BLaER1 (cell line): ENCODE measurements around the gene KMO.

ENCODE experiments used
- H3K27ac ChIP-seq: shearing (Covaris generic); formaldehyde crosslinking; 2 replicates; pipeline ENCODE4 v1.8.1; 2022
- H3K27me3 ChIP-seq: shearing (Covaris generic); formaldehyde crosslinking; 2 replicates; pipeline ENCODE4 v1.8.1; 2022
- H3K36me3 ChIP-seq: shearing (Covaris generic); formaldehyde crosslinking; 2 replicates; pipeline ENCODE4 v1.8.1; 2022
- H3K4me1 ChIP-seq: shearing (Covaris generic); formaldehyde crosslinking; 2 replicates; pipeline ENCODE4 v1.8.1; 2022
- H3K4me2 ChIP-seq: shearing (Covaris generic); formaldehyde crosslinking; 2 replicates; pipeline ENCODE4 v1.8.1; 2022
- H3K4me3 ChIP-seq: shearing (Covaris generic); formaldehyde crosslinking; 2 replicates; pipeline ENCODE4 v1.8.1; 2022
- H3K9ac ChIP-seq: shearing (Covaris generic); formaldehyde crosslinking; 2 replicates; pipeline ENCODE4 v1.8.1; 2022
- H3K9me3 ChIP-seq: shearing (Covaris generic); formaldehyde crosslinking; 2 replicates; pipeline ENCODE4 v1.8.1; 2022
- H4K20me1 ChIP-seq: shearing (Covaris generic); formaldehyde crosslinking; 2 replicates; pipeline ENCODE4 v1.8.1; 2022
- Cebpa-rat ChIP-seq: shearing (Covaris generic); IDR thresholded peaks from 2 replicates; pipeline ENCODE4 v1.8.1; 2022

The KMO gene

GRCh38 chr1:241606544-241606943, 74.4 kb downstream of the KMO start:
- H4K20me1 ChIP-seq, result peaks cover 14% of the 10 kb centered on the region; the same call in 1 of the 2 replicates
- peaks cover 43% of the 10 kb centered on the region for H3K36me3 ChIP-seq
- TF ChIP-seq Cebpa-rat, result no peak
- H3K4me1 ChIP-seq, result no peaks in the 10 kb centered on the region
- no peak overlapping the region for H3K4me3 ChIP-seq
- no peak overlapping the region for H3K9ac ChIP-seq
- H3K27ac ChIP-seq, result no peak overlapping the region
- no peaks in the 10 kb centered on the region for H3K27me3 ChIP-seq
- no peak overlapping the region for H3K4me2 ChIP-seq
- no peaks in the 10 kb centered on the region for H3K9me3 ChIP-seq

- Histone ChIP-seq H3K27ac (no peak overlapping the region), H3K9me3 (no peaks in the 10 kb centered on the region), H3K27me3 (no peaks in the 10 kb centered on the region), H3K4me3 (no peak overlapping the region), H4K20me1 (peaks cover 14% of the 10 kb centered on the region; the same call in 1 of the 2 replicates), H3K4me2 (no peak overlapping the region), H3K4me1 (no peaks in the 10 kb centered on the region), H3K9ac (no peak overlapping the region), H3K36me3 (peaks cover 34% of the 10 kb centered on the region)
- no peak for TF ChIP-seq Cebpa-rat
Observed at GRCh38 chr1:241607497-241607896, 75.3 kb downstream of the KMO start.

DNA sequence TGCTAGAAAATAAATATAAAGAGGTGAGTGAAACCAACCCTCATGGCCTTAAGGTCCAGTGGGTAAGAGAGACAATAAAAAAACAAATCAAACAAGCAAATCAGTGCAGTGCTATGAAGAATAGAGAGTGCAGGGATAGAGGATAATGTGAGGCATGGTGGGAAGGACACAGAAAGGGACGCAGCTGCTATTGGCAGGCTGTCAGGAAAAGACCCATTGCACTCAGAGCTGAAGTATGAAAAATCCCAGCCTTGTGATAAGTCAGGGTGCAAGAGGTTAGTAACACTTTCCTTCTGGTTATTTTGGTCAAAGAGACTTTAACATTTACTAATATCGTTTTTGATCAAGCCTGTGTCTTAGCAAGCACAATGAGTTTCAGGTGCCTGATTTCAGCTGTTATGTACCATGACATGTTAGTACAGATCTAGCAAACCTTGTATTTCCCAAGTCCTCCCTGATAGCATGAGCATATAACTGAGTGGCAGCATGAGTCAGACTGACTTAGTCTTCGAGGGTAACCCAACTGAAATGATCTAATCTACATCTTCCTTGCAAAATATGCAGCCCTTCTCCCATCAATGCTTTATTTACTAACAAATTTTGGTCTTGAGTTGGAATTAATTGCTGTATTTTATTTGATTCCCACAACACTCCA, 76.3 kb downstream of the KMO start:
- H3K4me2 ChIP-seq, result no peak overlapping the region

DNA sequence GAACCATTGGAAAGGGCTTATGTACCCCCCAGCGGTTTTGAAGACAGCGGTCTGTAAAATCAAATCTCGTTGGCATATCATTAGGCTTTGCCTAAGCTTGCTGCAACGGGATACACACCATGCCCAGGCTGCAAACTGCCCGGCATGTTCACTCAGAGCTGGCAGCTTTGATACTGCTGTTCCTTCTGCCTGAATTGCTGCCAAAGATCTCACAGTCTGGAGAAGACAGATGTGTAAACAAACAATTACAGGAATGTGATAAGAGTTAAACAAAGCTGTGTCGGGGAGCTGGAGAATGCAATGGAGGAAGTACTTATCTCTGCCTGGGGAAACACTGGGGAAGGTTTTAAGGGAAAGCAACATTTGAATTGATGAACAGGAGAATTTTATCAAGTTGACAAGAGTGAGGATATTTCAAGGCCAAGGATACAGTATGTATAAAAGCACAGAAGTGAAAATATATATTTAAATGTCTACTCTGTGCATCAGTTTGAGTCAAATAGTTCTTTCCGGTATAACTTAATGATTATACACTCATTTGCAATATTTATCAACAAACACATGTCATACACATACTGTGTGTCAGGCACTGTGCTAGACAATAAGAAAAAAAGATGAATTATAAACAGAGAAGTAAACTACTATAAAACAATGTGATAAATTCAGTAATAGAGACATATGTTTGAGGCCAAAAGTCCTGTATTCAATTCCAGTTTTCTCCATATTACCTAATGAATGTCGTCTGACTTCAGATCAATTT, 78.1 kb downstream of the KMO start:
- H3K4me2 ChIP-seq, result no peak overlapping the region
- H3K27ac ChIP-seq, result no peak overlapping the region

More for the DNA sequence above, 76.3 kb downstream of the KMO start:
- H3K9me3 ChIP-seq, result no peaks in the 10 kb centered on the region
- H3K9ac ChIP-seq, result no peak overlapping the region
- no peak for TF ChIP-seq Cebpa-rat
- H3K4me1 ChIP-seq, result no peaks in the 10 kb centered on the region
- H3K4me3 ChIP-seq, result no peak overlapping the region
- peaks cover 14% of the 10 kb centered on the region; the same call in 1 of the 2 replicates for H4K20me1 ChIP-seq
- peaks cover 24% of the 10 kb centered on the region for H3K36me3 ChIP-seq
- H3K27me3 ChIP-seq, result no peaks in the 10 kb centered on the region
- no peak overlapping the region for H3K27ac ChIP-seq

DNA sequence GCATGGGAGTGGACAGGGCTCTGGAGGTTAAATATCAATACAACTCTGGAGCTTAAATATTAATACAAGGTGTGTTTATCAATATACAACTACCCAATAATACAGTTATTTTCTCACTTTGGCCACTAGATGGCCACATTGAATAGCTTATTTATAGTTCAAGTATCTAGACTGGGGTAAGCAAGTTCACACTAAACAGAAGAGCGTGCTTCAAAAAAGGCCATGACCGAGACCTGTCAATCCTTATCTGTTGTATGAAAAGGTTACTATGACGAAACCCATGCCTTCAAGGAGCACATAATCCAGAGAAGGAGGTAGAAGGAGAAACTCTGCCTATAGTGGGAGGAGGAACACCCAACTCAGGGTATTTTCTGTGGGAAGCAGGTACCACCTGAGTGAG, 78.9 kb downstream of the KMO start:
- no peaks in the 10 kb centered on the region for H3K9me3 ChIP-seq
- no peak for TF ChIP-seq Cebpa-rat
- H3K4me2 ChIP-seq, result no peak overlapping the region
- peaks cover 14% of the 10 kb centered on the region; the same call in 1 of the 2 replicates for H4K20me1 ChIP-seq
- no peak overlapping the region for H3K9ac ChIP-seq
- no peak overlapping the region for H3K4me3 ChIP-seq
- no peak overlapping the region for H3K27ac ChIP-seq
- no peaks in the 10 kb centered on the region for H3K4me1 ChIP-seq
- peaks cover 11% of the 10 kb centered on the region; the same call in 1 of the 2 replicates for H3K36me3 ChIP-seq
- no peaks in the 10 kb centered on the region for H3K27me3 ChIP-seq

More for the DNA sequence above, 78.1 kb downstream of the KMO start:
- Histone ChIP-seq H3K9ac (no peak overlapping the region), H3K9me3 (no peaks in the 10 kb centered on the region), H4K20me1 (peaks cover 14% of the 10 kb centered on the region; the same call in 1 of the 2 replicates), H3K4me3 (no peak overlapping the region), H3K4me1 (no peaks in the 10 kb centered on the region), H3K27me3 (no peaks in the 10 kb centered on the region), H3K36me3 (peaks cover 7% of the 10 kb centered on the region; the same call in 1 of the 2 replicates)
- no peak for TF ChIP-seq Cebpa-rat

GRCh38 chr1:241611736-241612135, 79.6 kb downstream of the KMO start:
- H3K4me1 ChIP-seq, result no peaks in the 10 kb centered on the region
- H3K27me3 ChIP-seq, result no peaks in the 10 kb centered on the region
- H3K9ac ChIP-seq, result no peak overlapping the region
- no peak overlapping the region for H3K4me2 ChIP-seq
- no peak for TF ChIP-seq Cebpa-rat
- H3K9me3 ChIP-seq, result no peaks in the 10 kb centered on the region
- H3K27ac ChIP-seq, result no peak overlapping the region
- H3K36me3 ChIP-seq, result peaks cover 12% of the 10 kb centered on the region; the same call in 1 of the 2 replicates
- peaks cover 14% of the 10 kb centered on the region; the same call in 1 of the 2 replicates for H4K20me1 ChIP-seq
- no peak overlapping the region for H3K4me3 ChIP-seq

DNA sequence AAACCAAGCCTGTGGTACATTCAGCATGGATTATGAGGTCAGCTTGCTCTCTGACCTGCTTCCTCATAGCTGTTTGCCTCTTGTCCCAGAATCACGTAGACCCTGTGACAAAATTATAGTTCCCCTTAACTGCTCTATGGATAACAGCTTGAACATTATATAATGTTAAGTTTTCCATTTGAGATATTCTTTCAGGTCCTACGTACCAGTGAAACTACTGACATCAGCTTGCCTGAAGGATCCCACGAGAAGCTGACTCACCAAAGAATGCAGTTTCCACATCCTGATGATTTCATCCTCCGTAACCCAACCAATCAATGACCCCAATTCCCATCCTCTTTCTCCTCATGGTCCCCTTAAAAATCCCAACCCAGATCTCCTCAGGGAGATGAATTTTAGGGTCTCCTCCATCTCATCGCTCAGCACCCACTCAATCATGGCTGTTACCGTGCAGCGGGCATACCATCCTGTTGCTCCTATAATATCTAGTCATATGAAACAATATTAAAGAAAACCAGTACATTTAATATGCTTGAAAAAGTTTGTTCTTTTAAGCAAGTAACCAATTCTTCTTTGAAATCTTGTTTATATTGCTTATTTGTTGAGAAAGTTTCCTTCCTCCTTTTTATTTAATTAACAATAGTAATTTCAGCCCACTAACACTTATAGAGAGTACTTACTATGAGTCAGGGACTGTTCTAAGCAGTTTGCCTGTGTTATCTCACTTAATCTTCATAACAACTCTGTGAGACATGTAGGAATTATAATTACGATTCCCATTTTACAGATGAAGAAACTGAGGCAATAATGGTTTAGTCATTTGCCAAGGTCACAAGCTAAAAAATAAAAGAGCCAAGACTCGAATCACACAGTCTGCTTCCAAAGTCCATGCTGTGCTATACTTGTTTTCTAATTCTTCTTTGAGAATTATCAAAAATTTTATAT, 80.6 kb downstream of the KMO start:
- Histone ChIP-seq H3K27ac (no peak overlapping the region), H3K4me2 (no peak overlapping the region)

GRCh38 chr1:241614144-241614543, 82.0 kb downstream of the KMO start:
- no peak overlapping the region for H3K9ac ChIP-seq
- peaks cover 12% of the 10 kb centered on the region; the same call in 1 of the 2 replicates for H4K20me1 ChIP-seq
- no peaks in the 10 kb centered on the region for H3K4me1 ChIP-seq
- H3K36me3 ChIP-seq, result peaks cover 18% of the 10 kb centered on the region
- H3K9me3 ChIP-seq, result no peaks in the 10 kb centered on the region
- H3K27me3 ChIP-seq, result no peaks in the 10 kb centered on the region
- no peak for TF ChIP-seq Cebpa-rat
- no peak overlapping the region for H3K4me3 ChIP-seq
- no peak overlapping the region for H3K27ac ChIP-seq
- H3K4me2 ChIP-seq, result no peak overlapping the region

More for the DNA sequence above, 80.6 kb downstream of the KMO start:
- Histone ChIP-seq H3K9me3 (no peaks in the 10 kb centered on the region), H3K27me3 (no peaks in the 10 kb centered on the region), H3K4me3 (no peak overlapping the region), H3K36me3 (peaks cover 12% of the 10 kb centered on the region), H3K4me1 (no peaks in the 10 kb centered on the region), H3K9ac (no peak overlapping the region), H4K20me1 (peaks cover 14% of the 10 kb centered on the region; the same call in 1 of the 2 replicates)
- TF ChIP-seq Cebpa-rat, result no peak

DNA sequence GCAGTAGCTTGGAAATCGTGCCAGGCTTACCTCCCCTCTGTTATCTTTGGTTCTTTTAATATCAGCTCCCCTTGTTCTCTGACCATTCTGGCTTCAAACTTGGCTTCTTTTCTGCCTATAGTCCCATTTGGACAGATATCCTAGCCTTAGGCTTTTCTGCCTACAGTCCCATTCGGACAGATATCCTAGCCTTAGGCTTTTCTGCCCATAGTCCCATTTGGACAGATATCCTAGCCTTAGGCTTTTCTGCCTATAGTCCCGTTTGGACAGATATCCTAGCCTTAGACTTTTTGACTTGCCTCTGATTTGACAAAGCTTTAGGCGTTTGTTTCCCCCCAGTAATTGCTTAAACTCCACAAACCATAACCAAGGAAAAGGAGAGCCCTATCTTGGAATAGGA, 82.4 kb downstream of the KMO start:
- Histone ChIP-seq H3K27ac (no peak overlapping the region), H3K9ac (no peak overlapping the region), H3K4me1 (no peaks in the 10 kb centered on the region), H4K20me1 (peaks cover 7% of the 10 kb centered on the region; the same call in 1 of the 2 replicates), H3K36me3 (peaks cover 18% of the 10 kb centered on the region), H3K27me3 (no peaks in the 10 kb centered on the region), H3K9me3 (no peaks in the 10 kb centered on the region), H3K4me2 (no peak overlapping the region), H3K4me3 (no peak overlapping the region)
- no peak for TF ChIP-seq Cebpa-rat
